Activated CD8-positive, alpha-beta memory T cell treated with anti-CD3 and anti-CD28 coated beads for 24 hours (primary cell): ENCODE results near the gene DOCK2.
"Not testable (repeated sequence)": the region's sequence is repeated elsewhere in the genome, so short reads cannot be mapped to it uniquely, and the experiment has no call there.

ENCODE experiments used
- DNase-seq: peaks from one replicate; pipeline ENCODE4 v3.0.0-alpha.2; 2020

The DOCK2 gene

GRCh38 chr5:169637085-169637548, at the start of gene DOCK2:
Gene DOCK2, plus strand, starts transcription at chr5:169637275. Its CDS starts 52 bp downstream, at chr5:169637327.
- DNase-seq = peak; percentile 87

GRCh38 chr5:169590602-169591001, 46.5 kb upstream of the DOCK2 start:
- no peak for DNase-seq

- DNase-seq = no peak
Observed at GRCh38 chr5:169591636-169592035, 45.4 kb upstream of the DOCK2 start.

GRCh38 chr5:169592937-169593650, 44.0 kb upstream of the DOCK2 start:
- DNase-seq = no peak

GRCh38 chr5:169595172-169595820, 41.8 kb upstream of the DOCK2 start:
- no peak for DNase-seq

- DNase-seq = no peak
Observed at GRCh38 chr5:169599451-169599850, 37.6 kb upstream of the DOCK2 start.

- no peak for DNase-seq
Observed at GRCh38 chr5:169602535-169602934, 34.5 kb upstream of the DOCK2 start.

GRCh38 chr5:169606279-169606678, 30.8 kb upstream of the DOCK2 start:
- no peak for DNase-seq

- DNase-seq = no peak
Observed at GRCh38 chr5:169607882-169608281, 29.2 kb upstream of the DOCK2 start.

GRCh38 chr5:169609716-169610115, 27.4 kb upstream of the DOCK2 start:
- no peak for DNase-seq

- no peak for DNase-seq
Observed at GRCh38 chr5:169610606-169611005, 26.5 kb upstream of the DOCK2 start.

- no peak for DNase-seq
Observed at GRCh38 chr5:169615561-169615960, 21.5 kb upstream of the DOCK2 start.

GRCh38 chr5:169624307-169624706, 12.8 kb upstream of the DOCK2 start:
- DNase-seq = not testable (repeated sequence)

- DNase-seq = no peak
Observed at GRCh38 chr5:169626779-169627178, 10.3 kb upstream of the DOCK2 start.

GRCh38 chr5:169627551-169627950, 9.5 kb upstream of the DOCK2 start:
- DNase-seq = no peak

- DNase-seq = no peak
Observed at GRCh38 chr5:169628892-169629291, 8.2 kb upstream of the DOCK2 start.

GRCh38 chr5:169629847-169630548, 7.1 kb upstream of the DOCK2 start:
- no peak for DNase-seq

GRCh38 chr5:169631360-169631759, 5.7 kb upstream of the DOCK2 start:
- no peak for DNase-seq

- DNase-seq = no peak
Observed at GRCh38 chr5:169632946-169633345, 4.1 kb upstream of the DOCK2 start.

- DNase-seq = no peak
Observed at GRCh38 chr5:169634606-169635005, 2.5 kb upstream of the DOCK2 start.

GRCh38 chr5:169635936-169636335, 1.1 kb upstream of the DOCK2 start:
- no peak for DNase-seq

- DNase-seq = no peak
Observed at GRCh38 chr5:169636477-169637084, 494 bp upstream of the DOCK2 start.

GRCh38 chr5:169637549-169638121, 560 bp downstream of the DOCK2 start:
- DNase-seq = peak; percentile 87
